GM13977 (cell line): ENCODE results near the gene WDR45B.

Experiments
- DNase-seq: peaks from one replicate; pipeline ENCODE4 v3.0.0; 2012; ENCODE audit warnings: low spot score
- CTCF ChIP-seq: IDR thresholded peaks from 2 replicates; pipeline ENCODE4 v1.5.1; 2012; ENCODE audit warnings: mild to moderate bottlenecking, control low read depth; ENCODE audit not compliant: insufficient read depth; ENCODE audit errors: extremely low read depth, missing control alignments
- in situ Hi-C: fragments of 300-500 bp; cut with MboI; formaldehyde crosslinking; loops from one replicate; pipeline ENCODE4 v1.12.0; 2022; ENCODE audit warnings: low sequenced_read_pairs, low pct_unique_long_range_greater_than_20kb, mixed read lengths, inconsistent platforms; ENCODE audit not compliant: unreplicated experiment

The WDR45B gene

GRCh38 chr17:82686366-82687324 lies 38.4 kb upstream of the WDR45B start:
- in situ Hi-C loops = no loop called here
- no peak for DNase-seq
- TF ChIP-seq CTCF = no peak

- no peak for DNase-seq
- in situ Hi-C loops = no loop called here
- no peak for TF ChIP-seq CTCF
Observed at GRCh38 chr17:82685291-82685690, 37.0 kb upstream of the WDR45B start.

DNA sequence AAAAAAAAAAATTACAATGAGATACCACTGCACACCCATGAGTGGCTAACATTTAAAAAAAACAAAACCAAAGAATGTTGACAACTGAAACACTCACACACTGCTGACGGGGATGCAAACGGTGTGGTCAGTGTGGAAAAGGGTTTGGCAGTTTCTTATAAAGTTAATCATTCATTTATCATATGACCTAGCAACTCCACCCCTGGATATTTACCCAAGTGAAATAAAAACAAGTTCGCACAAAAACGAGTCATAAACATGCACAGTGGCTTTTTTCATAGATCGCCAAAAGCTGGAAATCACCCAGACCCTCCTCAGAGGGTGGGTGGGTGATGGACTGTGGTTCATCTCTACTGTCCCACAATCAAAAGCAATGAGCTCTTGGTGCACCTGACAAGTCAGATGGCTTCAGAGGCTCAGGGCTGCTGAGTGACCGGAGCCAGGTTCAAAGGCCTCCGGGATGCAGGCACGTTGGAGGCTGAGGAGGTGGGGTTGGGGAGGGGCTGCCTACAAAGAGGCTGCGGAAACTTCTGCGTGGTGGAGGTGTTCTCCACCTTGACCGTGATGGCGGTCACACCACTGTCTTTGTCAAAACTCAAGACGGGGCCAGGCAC lies 36.1 kb upstream of the WDR45B start:
- in situ Hi-C loops = no loop called here
- no peak for TF ChIP-seq CTCF
- DNase-seq = no peak

DNA sequence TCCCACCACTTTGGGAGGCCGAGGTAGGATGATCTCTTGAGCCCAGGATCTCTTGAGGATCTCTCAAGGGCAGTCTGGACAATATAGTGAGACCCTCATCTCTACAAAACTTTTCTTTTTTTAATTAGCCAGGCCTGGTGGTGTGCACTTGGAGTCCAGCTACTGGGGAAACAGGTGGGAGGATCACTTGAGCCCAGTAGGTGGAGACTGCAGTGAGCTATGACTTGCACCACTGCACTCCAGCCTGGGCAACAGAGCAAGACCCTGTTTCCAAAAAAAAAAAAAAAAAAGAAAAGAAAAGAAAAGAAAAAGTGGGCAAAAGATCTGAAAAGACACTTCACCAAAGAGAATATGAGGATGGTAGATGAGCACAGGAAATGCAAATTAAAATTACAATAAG lies 35.3 kb upstream of the WDR45B start:
- in situ Hi-C loops = no loop called here
- no peak for TF ChIP-seq CTCF
- no peak for DNase-seq

- TF ChIP-seq CTCF = no peak
- in situ Hi-C loops = no loop called here
- DNase-seq = no peak
Observed at GRCh38 chr17:82681547-82681946, 33.3 kb upstream of the WDR45B start.

DNA sequence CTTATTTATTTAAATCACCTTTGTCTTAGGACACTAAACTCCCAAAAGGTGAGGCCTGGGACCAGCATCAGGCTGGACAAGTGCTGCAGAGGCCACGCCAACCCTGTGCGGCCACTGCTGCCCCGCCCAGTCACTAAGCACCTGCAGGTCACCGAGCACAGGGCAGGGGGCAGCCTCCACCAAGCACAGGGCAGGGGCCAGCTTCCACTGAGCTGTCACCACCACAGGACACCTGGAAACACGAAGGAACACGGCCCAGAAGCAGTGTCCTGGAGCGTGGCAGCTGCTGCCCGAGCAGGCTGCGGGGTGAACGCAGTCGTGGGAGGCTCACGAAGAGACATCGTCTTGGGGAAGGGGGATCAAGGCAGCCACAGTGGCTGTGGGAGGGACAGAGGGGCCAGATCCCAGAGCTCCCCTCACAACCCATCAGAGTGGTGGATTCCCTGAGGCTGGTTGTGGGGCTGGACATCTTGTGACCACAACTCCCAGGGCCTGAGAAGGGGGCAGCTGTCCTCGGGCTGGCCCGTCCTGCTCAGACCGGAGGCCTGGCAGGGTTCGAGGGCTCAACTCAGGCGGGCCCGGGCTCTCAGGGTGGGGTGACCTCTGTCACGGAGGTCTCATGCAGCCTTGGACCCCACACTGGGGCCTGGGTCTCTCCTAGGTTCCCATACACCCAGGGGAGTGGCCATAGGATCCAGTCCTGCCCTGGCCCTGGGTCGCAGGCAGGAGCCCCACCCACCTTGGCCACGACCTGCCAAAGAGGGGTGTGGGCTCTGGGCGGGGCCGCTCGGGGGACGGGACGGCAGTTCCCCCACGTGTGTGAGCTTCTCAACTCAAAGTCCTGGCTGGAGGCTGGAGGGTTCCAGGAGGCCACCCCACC lies 31.6 kb upstream of the WDR45B start:
- no peak for DNase-seq
- TF ChIP-seq CTCF = no peak
- in situ Hi-C loops = no loop called here
